Vagina (tissue), 2 donors: ENCODE data around the gene MPC1. TPM values are rescaled to one million over a fixed set of nuclear protein-coding genes. Genes with fewer than 3 reads are reported as not detected.

Experiments used
- DNase-seq, 2 donors: peaks; one replicate each; pipeline ENCODE4 v3.0.0-alpha.2; 2017; ENCODE audit errors: extremely low spot score in 2 of 2
- H3K27ac ChIP-seq: fragments of 200-600 bp; sonication (generic); one replicate; pipeline ENCODE4 v1.5.1; 2019
- H3K27me3 ChIP-seq: fragments of 200-600 bp; sonication (generic); one replicate; pipeline ENCODE4 v1.5.1; 2019
- H3K36me3 ChIP-seq, 2 donors: fragments of 200-600 bp; sonication (generic); one replicate each; pipeline ENCODE4 v1.5.1; 2017 to 2019
- H3K4me1 ChIP-seq: fragments of 200-600 bp; sonication (generic); one replicate; pipeline ENCODE4 v1.5.1; 2019
- H3K4me3 ChIP-seq, 2 donors: fragments of 200-600 bp; sonication (generic); 1 replicate in 1 of 2; 2 replicates in 1 of 2; pipeline ENCODE4 v1.5.1; 2016 to 2019
- H3K9me3 ChIP-seq: fragments of 200-600 bp; sonication (generic); one replicate; pipeline ENCODE4 v1.5.1; 2019
- POLR2A ChIP-seq, 2 donors: fragments of 450-650 bp; IDR thresholded peaks; one replicate each; pipeline ENCODE4 v1.6.1; 2017; ENCODE audit warnings: antibody characterized with exemption in 2 of 2, mild to moderate bottlenecking in 2 of 2, moderate library complexity in 2 of 2
- POLR2AphosphoS5 ChIP-seq, 2 donors: sonication (generic); formaldehyde crosslinking; IDR thresholded peaks; one replicate each; pipeline ENCODE4 v1.9.0; 2017; ENCODE audit warnings: antibody characterized with exemption in 2 of 2, mild to moderate bottlenecking in 2 of 2, low read depth in 1 of 2; ENCODE audit not compliant: insufficient read depth in 1 of 2
- intact Hi-C: fragments of 100-400 bp; cut with DNase I; formaldehyde crosslinking; loops from one replicate; pipeline ENCODE4 v1.15.1; 2023
- total RNA-seq: library from RNA; depleted of rRNA; stranded (reverse); fragments of >200 nt; gene quantifications from one replicate; pipeline ENCODE4 v1.2.3, GENCODE V29; 2016
- TF ChIP-seq, protein P1 (sequence below), 3 experiments: fragments of 450-650 bp in 2 of 3; fragments of 200-600 bp in 1 of 3; sonication (generic) in 1 of 3; IDR thresholded peaks; one replicate each; pipeline ENCODE4 v1.5.1; 2017 to 2019; ENCODE audit warnings: antibody characterized with exemption in 3 of 3, mild to moderate bottlenecking in 2 of 3, moderate library complexity in 2 of 3

Gene MPC1
- 44.0 TPM for total RNA-seq

DNA sequence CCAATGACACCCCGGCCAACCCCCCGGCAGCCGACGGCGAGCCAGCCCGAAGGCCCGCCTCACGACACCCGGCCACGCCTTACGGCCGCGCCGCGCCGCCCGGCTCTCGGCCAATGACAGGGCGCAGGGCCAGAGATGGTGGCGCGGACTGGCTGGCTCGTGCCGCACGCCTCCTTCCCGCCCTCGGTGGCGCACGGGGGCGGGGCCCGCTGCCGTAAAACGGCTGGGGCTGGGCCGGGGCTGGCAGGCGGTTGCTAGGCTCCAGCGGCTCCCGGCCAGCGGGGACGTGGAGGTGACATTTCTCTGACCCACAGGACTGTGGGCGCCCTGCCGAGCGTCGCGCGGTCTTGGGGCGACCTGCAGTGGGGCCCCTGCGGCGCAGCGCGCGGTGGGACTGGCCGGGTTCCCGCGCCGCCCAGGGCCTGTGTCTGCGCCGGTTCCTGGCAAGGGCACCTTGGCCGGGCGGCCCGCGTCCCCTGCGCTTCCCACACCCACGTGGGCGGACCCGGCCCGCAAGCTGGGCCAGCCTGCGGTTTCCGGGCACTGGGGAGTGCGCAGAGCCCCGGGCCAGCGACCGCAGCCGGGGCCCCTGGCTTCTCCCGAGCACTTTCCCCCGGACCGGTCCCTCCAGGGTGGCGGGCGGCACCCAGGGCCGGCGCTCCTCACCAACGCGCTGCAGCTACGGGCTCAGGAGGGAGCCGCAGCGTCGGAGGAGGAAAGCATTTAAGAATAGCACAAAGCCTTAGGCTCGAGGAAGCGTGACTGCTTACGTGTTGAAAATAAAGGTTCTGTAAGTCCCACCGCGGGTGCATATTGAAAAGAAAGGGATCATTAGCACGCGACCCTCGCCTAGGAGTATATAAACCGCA lies at the start of gene MPC1:
MPC1 (minus strand) TSS at position 8 of the 869 bp plus-strand sequence. CDS start 64 bp downstream, outside the sequence.
- Histone ChIP-seq H3K9me3 (no peaks in the 10 kb centered on the region), H3K4me3 (peak within 1 kb of the TSS; percentile 91 to 95), H3K4me1 (peaks cover 18% of the 10 kb centered on the region), H3K27ac (peak within 1 kb of the TSS; percentile 89), H3K36me3 (no peaks in the 10 kb centered on the region), H3K27me3 (no peaks in the 10 kb centered on the region)
- no peak for TF ChIP-seq POLR2A (IDR thresholded peaks at IDR 0.05)
- TF ChIP-seq POLR2AphosphoS5 (IDR thresholded peaks at IDR 0.05; ENCODE audit: insufficient read depth in 1 of 2, low read depth in 1 of 2), result peak in 1 of 2 donors; percentile 67
- intact Hi-C loops, result loop anchor here (5.0 to 10.0 kb wide), 2 partner anchors 48 to 244 kb away; partner anchors contain the start of gene RPS6KA2
- peak in 1 of 2 donors; percentile 96 for DNase-seq

DNA sequence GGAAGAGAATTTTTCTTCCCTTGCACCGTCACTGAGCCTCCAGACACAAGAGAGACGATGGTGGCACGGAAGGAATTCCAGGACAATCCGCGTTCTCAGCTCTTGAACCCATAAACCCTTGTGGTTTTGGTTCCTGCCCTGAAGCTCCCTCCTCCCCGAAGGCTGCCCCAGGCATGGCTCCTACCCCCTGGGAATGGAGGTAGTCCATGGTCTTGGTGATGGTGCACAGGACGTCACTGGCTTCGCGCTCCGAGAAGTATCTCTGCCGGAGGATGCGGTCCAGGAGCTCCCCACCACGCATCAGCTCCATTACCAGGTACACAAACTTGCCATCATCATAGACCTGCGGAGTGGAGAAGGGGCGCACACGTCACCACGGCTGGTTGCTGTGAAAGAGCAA lies 47.5 kb upstream of the MPC1 start:
- peak in 1 of 2 donors; percentile 76 for DNase-seq
- Histone ChIP-seq H3K9me3 (no peaks in the 10 kb centered on the region), H3K36me3 (peaks cover 0 to 31% of the 10 kb centered on the region in 2 donors), H3K4me1 (no peaks in the 10 kb centered on the region), H3K4me3 (no peak overlapping the region), H3K27me3 (no peaks in the 10 kb centered on the region), H3K27ac (no peak overlapping the region)
- TF ChIP-seq, protein P1, sequence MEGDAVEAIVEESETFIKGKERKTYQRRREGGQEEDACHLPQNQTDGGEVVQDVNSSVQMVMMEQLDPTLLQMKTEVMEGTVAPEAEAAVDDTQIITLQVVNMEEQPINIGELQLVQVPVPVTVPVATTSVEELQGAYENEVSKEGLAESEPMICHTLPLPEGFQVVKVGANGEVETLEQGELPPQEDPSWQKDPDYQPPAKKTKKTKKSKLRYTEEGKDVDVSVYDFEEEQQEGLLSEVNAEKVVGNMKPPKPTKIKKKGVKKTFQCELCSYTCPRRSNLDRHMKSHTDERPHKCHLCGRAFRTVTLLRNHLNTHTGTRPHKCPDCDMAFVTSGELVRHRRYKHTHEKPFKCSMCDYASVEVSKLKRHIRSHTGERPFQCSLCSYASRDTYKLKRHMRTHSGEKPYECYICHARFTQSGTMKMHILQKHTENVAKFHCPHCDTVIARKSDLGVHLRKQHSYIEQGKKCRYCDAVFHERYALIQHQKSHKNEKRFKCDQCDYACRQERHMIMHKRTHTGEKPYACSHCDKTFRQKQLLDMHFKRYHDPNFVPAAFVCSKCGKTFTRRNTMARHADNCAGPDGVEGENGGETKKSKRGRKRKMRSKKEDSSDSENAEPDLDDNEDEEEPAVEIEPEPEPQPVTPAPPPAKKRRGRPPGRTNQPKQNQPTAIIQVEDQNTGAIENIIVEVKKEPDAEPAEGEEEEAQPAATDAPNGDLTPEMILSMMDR (IDR thresholded peaks at IDR 0.05), result no peak
- TF ChIP-seq POLR2AphosphoS5 (IDR thresholded peaks at IDR 0.05; ENCODE audit: insufficient read depth in 1 of 2, low read depth in 1 of 2) (no peak), POLR2A (IDR thresholded peaks at IDR 0.05) (no peak)
- intact Hi-C loops, result no loop called here

DNA sequence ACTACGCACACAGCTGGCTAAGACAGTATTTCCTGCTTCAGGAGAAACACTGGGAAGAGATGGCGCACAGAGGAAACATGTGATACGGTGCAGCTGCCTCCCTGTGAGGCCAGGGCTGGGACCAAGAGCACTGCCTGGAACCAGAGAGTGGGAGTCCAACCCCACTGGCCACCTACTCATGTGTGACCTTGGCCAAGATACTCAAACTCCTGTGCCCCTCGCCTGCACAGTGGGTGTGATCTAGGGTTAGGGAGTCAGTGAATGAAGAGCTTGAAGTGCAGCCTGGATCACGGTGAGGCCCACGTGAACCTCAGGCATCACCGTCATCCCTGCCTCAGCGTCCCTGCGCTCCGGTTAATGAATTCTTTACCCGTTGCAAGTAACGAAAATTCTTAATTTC lies 41.7 kb upstream of the MPC1 start:
- intact Hi-C loops, result no loop called here
- Histone ChIP-seq H3K4me1 (no peaks in the 10 kb centered on the region), H3K9me3 (no peaks in the 10 kb centered on the region), H3K4me3 (no peak overlapping the region), H3K27ac (no peak overlapping the region), H3K27me3 (no peaks in the 10 kb centered on the region), H3K36me3 (peaks cover 0 to 32% of the 10 kb centered on the region in 2 donors)
- DNase-seq, result no peak
- no peak for TF ChIP-seq POLR2A (IDR thresholded peaks at IDR 0.05)
- TF ChIP-seq POLR2AphosphoS5 (IDR thresholded peaks at IDR 0.05; ENCODE audit: insufficient read depth in 1 of 2, low read depth in 1 of 2), result no peak
- TF ChIP-seq, protein P1 (IDR thresholded peaks at IDR 0.05), result no peak

DNA sequence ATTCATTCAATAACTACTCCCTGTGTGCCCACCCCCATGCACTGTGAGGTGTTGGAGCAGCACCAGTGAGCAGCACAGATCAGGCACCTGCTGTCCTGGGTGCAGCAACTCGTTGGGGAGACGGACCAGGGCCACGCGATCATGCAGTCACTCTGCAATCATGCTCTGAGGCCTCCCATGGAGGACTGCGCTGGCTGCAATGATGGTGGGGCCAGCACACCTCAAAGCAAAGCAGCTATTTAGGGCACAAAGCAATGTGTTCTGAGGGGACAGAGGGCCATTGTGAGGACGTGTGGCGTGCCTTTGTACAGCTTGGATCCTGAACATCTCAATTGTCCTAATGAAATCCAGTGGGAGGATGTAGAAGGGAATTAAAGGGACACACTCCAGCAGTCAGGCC lies 41.0 kb upstream of the MPC1 start:
- H3K9me3 ChIP-seq, result no peaks in the 10 kb centered on the region
- no peaks in the 10 kb centered on the region for H3K27me3 ChIP-seq
- no peaks in the 10 kb centered on the region for H3K4me1 ChIP-seq
- peaks cover 0 to 29% of the 10 kb centered on the region in 2 donors for H3K36me3 ChIP-seq
- DNase-seq, result no peak
- no peak overlapping the region for H3K4me3 ChIP-seq
- TF ChIP-seq POLR2AphosphoS5 (IDR thresholded peaks at IDR 0.05; ENCODE audit: insufficient read depth in 1 of 2, low read depth in 1 of 2) (no peak), POLR2A (IDR thresholded peaks at IDR 0.05) (no peak)
- TF ChIP-seq, protein P1 (IDR thresholded peaks at IDR 0.05), result no peak
- H3K27ac ChIP-seq, result no peak overlapping the region
- intact Hi-C loops, result no loop called here

DNA sequence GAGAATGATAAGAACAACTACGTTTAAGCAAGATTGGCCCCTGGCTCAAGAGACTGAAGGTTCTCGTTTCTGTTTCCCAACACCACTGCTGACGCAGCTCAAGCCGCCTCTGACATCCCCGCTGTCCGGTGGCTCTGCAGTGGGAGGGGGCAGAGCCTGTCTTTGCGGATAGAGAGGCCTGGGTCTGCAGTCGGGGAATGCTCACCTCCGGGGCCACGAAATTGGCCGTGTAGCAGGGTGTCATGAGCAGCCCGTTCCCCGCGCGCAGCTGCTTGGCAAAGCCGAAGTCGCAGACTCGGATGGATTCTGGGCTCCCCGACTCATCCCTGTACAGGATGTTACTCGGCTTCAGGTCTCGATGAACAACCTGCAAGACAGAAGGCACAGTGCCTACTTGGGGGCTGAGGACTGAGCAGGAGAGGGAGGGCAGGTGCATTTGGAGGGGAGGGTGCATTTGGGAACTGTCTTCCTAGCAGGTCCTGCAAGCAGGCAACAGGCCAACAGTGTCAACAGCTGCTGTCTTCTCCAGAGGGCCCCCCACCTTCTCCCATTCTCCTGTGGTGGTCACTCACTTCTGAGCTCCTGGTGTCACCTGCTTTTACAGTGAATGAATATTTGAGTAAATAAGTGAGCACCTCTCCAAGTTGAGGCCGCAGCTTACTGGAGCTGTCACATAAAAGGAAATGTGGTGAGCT lies 40.5 kb upstream of the MPC1 start:
- TF ChIP-seq POLR2A (IDR thresholded peaks at IDR 0.05) (no peak), POLR2AphosphoS5 (IDR thresholded peaks at IDR 0.05; ENCODE audit: insufficient read depth in 1 of 2, low read depth in 1 of 2) (no peak)
- TF ChIP-seq, protein P1 (IDR thresholded peaks at IDR 0.05), result no peak
- intact Hi-C loops, result no loop called here
- H3K9me3 ChIP-seq, result no peaks in the 10 kb centered on the region
- peaks cover 0 to 35% of the 10 kb centered on the region in 2 donors for H3K36me3 ChIP-seq
- DNase-seq, result no peak
- H3K27ac ChIP-seq, result no peak overlapping the region
- H3K4me3 ChIP-seq, result no peak overlapping the region
- H3K27me3 ChIP-seq, result no peaks in the 10 kb centered on the region
- no peaks in the 10 kb centered on the region for H3K4me1 ChIP-seq
